ENCODE data around the gene NECTIN2.
"Not testable (repeated sequence)": the region's sequence is repeated elsewhere in the genome, so short reads cannot be mapped to it uniquely, and the experiment has no call there.

NECTIN2 gene

GRCh38 chr19:44824761-44825160 lies 21.3 kb upstream of the NECTIN2 start:
- Histone ChIP-seq H3K4me2 (ENCODE audit: low read length) (no peak overlapping the region), H3K27ac (ENCODE audit: low read depth, low read length) (no peak overlapping the region), H3K9me2 (replicated peaks; ENCODE audit: control insufficient read depth, low read length) (no peaks in the 10 kb centered on the region), H4K20me1 (ENCODE audit: control insufficient read depth, insufficient read depth, low read depth, low read length) (no peaks in the 10 kb centered on the region), H3K27me3 (ENCODE audit: control insufficient read depth, low read length) (peaks cover 2% of the 10 kb centered on the region; the same call in 1 of the 2 replicates), H3K79me2 (ENCODE audit: control insufficient read depth, low read length) (no peaks in the 10 kb centered on the region), H3K9me3 (ENCODE audit: control insufficient read depth, insufficient read depth, low read length) (no peaks in the 10 kb centered on the region), H3K4me3 (ENCODE audit: low read length) (no peak overlapping the region), H3K4me1 (ENCODE audit: control insufficient read depth, low read length) (no peaks in the 10 kb centered on the region), H3K36me3 (ENCODE audit: control insufficient read depth, low read length) (no peaks in the 10 kb centered on the region), H3F3A (ENCODE audit: control insufficient read depth, insufficient read depth) (no peaks in the 10 kb centered on the region)
- TF ChIP-seq CTCF (IDR thresholded peaks at IDR 0.05; ENCODE audit: low read depth, low read length, poor library complexity, severe bottlenecking) (no peak), EZH2phosphoT487 (IDR thresholded peaks at IDR 0.05; ENCODE audit: borderline replicate concordance, low read length) (no peak)

- not testable (repeated sequence) for H3K79me2 ChIP-seq (ENCODE audit: control insufficient read depth, low read length); H3K36me3 ChIP-seq (ENCODE audit: control insufficient read depth, low read length); H3K9me3 ChIP-seq (ENCODE audit: control insufficient read depth, insufficient read depth, low read length); H3K4me3 ChIP-seq (ENCODE audit: low read length); H4K20me1 ChIP-seq (ENCODE audit: control insufficient read depth, insufficient read depth, low read depth, low read length); H3K27ac ChIP-seq (ENCODE audit: low read depth, low read length); H3K4me1 ChIP-seq (ENCODE audit: control insufficient read depth, low read length); H3K9me2 ChIP-seq (replicated peaks; ENCODE audit: control insufficient read depth, low read length); H3K27me3 ChIP-seq (ENCODE audit: control insufficient read depth, low read length); H3K4me2 ChIP-seq (ENCODE audit: low read length); H3F3A ChIP-seq (ENCODE audit: control insufficient read depth, insufficient read depth)
Observed at GRCh38 chr19:44832875-44833274, 13.2 kb upstream of the NECTIN2 start.

- H3K4me1 ChIP-seq (ENCODE audit: control insufficient read depth, low read length); H3K27me3 ChIP-seq (ENCODE audit: control insufficient read depth, low read length); H3K27ac ChIP-seq (ENCODE audit: low read depth, low read length); H3K9me2 ChIP-seq (replicated peaks; ENCODE audit: control insufficient read depth, low read length); H3K9me3 ChIP-seq (ENCODE audit: control insufficient read depth, insufficient read depth, low read length); H3K79me2 ChIP-seq (ENCODE audit: control insufficient read depth, low read length); H3F3A ChIP-seq (ENCODE audit: control insufficient read depth, insufficient read depth); H3K4me3 ChIP-seq (ENCODE audit: low read length); H4K20me1 ChIP-seq (ENCODE audit: control insufficient read depth, insufficient read depth, low read depth, low read length); H3K36me3 ChIP-seq (ENCODE audit: control insufficient read depth, low read length); H3K4me2 ChIP-seq (ENCODE audit: low read length): not testable (repeated sequence)
Observed at GRCh38 chr19:44834399-44834798, 11.7 kb upstream of the NECTIN2 start.

GRCh38 chr19:44839276-44839675 lies 6.8 kb upstream of the NECTIN2 start:
- no peaks in the 10 kb centered on the region for H3K9me3 ChIP-seq (ENCODE audit: control insufficient read depth, insufficient read depth, low read length)
- TF ChIP-seq EZH2phosphoT487 (IDR thresholded peaks at IDR 0.05; ENCODE audit: borderline replicate concordance, low read length) (no peak), CTCF (IDR thresholded peaks at IDR 0.05; ENCODE audit: low read depth, low read length, poor library complexity, severe bottlenecking) (no peak)
- H3K36me3 ChIP-seq (ENCODE audit: control insufficient read depth, low read length), result no peaks in the 10 kb centered on the region
- no peaks in the 10 kb centered on the region for H3F3A ChIP-seq (ENCODE audit: control insufficient read depth, insufficient read depth)
- H3K79me2 ChIP-seq (ENCODE audit: control insufficient read depth, low read length), result no peaks in the 10 kb centered on the region
- no peak overlapping the region for H3K4me2 ChIP-seq (ENCODE audit: low read length)
- H3K9me2 ChIP-seq (replicated peaks; ENCODE audit: control insufficient read depth, low read length), result no peaks in the 10 kb centered on the region
- H4K20me1 ChIP-seq (ENCODE audit: control insufficient read depth, insufficient read depth, low read depth, low read length), result no peaks in the 10 kb centered on the region
- H3K4me1 ChIP-seq (ENCODE audit: control insufficient read depth, low read length), result no peaks in the 10 kb centered on the region; the same call in 1 of the 2 replicates
- no peak overlapping the region for H3K27ac ChIP-seq (ENCODE audit: low read depth, low read length)
- H3K4me3 ChIP-seq (ENCODE audit: low read length), result no peak overlapping the region
- H3K27me3 ChIP-seq (ENCODE audit: control insufficient read depth, low read length), result no peaks in the 10 kb centered on the region
